Measurements from ENCODE around the gene RPTOR. TPM values are rescaled to one million over a fixed set of nuclear protein-coding genes. Genes with fewer than 3 reads are reported as not detected.

RPTOR gene
- total and polyA plus RNA-seq, 2 donors (not counting 3 experiments of a cell fraction or from before 2014, with no cell fraction given) = 10.7 to 41.8 TPM

DNA sequence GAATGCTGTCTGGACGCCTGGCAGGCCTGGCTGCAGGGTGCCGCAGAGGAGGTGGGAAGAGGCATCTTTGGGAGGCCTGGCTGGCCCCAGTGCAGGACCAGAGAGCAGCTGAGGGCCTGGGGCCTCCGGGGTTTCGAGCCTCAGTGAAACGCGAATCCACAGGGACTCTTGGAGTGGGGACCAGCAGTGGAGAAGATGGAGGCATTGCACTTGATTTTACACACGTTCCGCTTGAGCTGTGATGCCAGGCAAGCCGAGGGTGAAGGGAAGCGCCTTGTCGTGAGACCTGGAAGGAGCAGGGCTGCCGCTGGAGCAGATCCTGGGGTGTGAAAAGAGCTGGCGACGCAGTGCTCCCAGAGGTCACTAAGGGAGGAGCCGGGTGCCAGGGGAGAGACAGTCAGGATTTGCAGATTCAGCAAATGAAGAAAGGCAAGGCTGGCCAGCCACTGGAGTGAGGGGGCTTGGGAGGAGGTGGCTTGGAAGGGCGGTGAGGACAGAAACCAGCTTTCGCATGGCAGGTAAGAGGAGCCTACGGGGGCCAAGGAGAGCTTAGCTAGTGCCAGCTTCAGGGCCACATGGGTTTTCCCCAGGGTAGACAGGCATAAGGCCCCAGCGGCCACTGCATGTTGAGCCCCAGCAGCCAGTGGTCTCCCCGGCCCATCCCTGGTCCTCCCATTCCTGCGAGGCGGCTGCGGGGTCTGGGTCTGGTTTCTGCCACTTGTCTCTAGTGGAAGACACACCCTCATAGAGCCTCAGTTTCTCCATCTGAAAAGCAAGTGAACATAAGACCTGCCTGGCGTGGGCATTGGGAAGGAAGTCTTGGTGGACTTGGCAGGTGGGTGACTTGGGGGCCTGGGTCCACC lies 271.8 kb downstream of the RPTOR start:
- CTCF ChIA-PET = interaction anchor here (2.1 kb wide), 1 partner anchor 10 kb away, joined by 8 read pairs; no protein-coding TSS in a partner anchor
- FAIRE-seq = no peak
- no peak overlapping the region for H3K4me3 ChIP-seq (replicated peaks in 1 of 3; ENCODE audit: insufficient read depth in 1 of 3, low read depth in 1 of 3, low read length in 3 of 3)
- intact Hi-C loops (cut with micrococcal nuclease) (no loop called here), dilution Hi-C loops (cut with MboI; ENCODE audit: extremely low pct_ligation_motif_present, low sequenced_read_pairs) (no loop called here)
- no peaks in the 10 kb centered on the region for H3K9me1 ChIP-seq (replicated peaks; ENCODE audit: control insufficient read depth, extremely low read depth, insufficient read depth, low read length)
- DNase-seq (ENCODE audit: low read depth, low spot score) = no peak
- H3K27ac ChIP-seq (ENCODE audit: insufficient read depth, low read depth, low read length) = no peak overlapping the region
- H3K27me3 ChIP-seq (ENCODE audit: control insufficient read depth in 2 of 2, insufficient read depth in 2 of 2, low read length in 2 of 2) = no peaks in the 10 kb centered on the region
- no peaks in the 10 kb centered on the region for H3K9me3 ChIP-seq (replicated peaks; ENCODE audit: control insufficient read depth, insufficient read depth, low read length)
- no peaks in the 10 kb centered on the region for H4K20me1 ChIP-seq (replicated peaks; ENCODE audit: control insufficient read depth, extremely low read depth, insufficient read depth, low read length)
- H2AFZ ChIP-seq (ENCODE audit: low read depth, low read length) = no peak overlapping the region
- no peak overlapping the region for H3K9ac ChIP-seq (replicated peaks; ENCODE audit: extremely low read depth, insufficient read depth, low read length)
- H3K79me2 ChIP-seq (ENCODE audit: control insufficient read depth, insufficient read depth, low read length) = no peaks in the 10 kb centered on the region
- peaks cover 0 to under 1% of the 10 kb centered on the region in 2 experiments for H3K36me3 ChIP-seq (ENCODE audit: control insufficient read depth in 2 of 2, extremely low read depth in 1 of 2, insufficient read depth in 2 of 2, low read length in 2 of 2)
- no peaks in the 10 kb centered on the region for H3K4me1 ChIP-seq (ENCODE audit: control insufficient read depth, extremely low read depth, insufficient read depth, low read length)
- TF ChIP-seq POLR2A (IDR thresholded peaks at IDR 0.05; ENCODE audit: low read depth, low read length) = no peak
- no peak overlapping the region for H3K4me2 ChIP-seq (ENCODE audit: insufficient read depth, low read length)
- POLR2A ChIA-PET = no interaction called here
- BruUV-seq (replicated peaks) = no TSS peak

GRCh38 chr17:80817321-80817845 lies 272.7 kb downstream of the RPTOR start:
- no peaks in the 10 kb centered on the region for H4K20me1 ChIP-seq (replicated peaks; ENCODE audit: control insufficient read depth, extremely low read depth, insufficient read depth, low read length)
- FAIRE-seq (no peak), DNase-seq (ENCODE audit: low read depth, low spot score) (no peak)
- no peaks in the 10 kb centered on the region for H3K9me3 ChIP-seq (replicated peaks; ENCODE audit: control insufficient read depth, insufficient read depth, low read length)
- no peak overlapping the region for H3K27ac ChIP-seq (ENCODE audit: insufficient read depth, low read depth, low read length)
- no peaks in the 10 kb centered on the region for H3K27me3 ChIP-seq (ENCODE audit: control insufficient read depth in 2 of 2, insufficient read depth in 2 of 2, low read length in 2 of 2)
- no peaks in the 10 kb centered on the region for H3K4me1 ChIP-seq (ENCODE audit: control insufficient read depth, extremely low read depth, insufficient read depth, low read length)
- ChIA-PET CTCF (interaction anchor here (2.1 kb wide), 1 partner anchor 9 kb away, joined by 8 read pairs; no protein-coding TSS in a partner anchor), POLR2A (no interaction called here)
- H2AFZ ChIP-seq (ENCODE audit: low read depth, low read length) = no peak overlapping the region
- H3K79me2 ChIP-seq (ENCODE audit: control insufficient read depth, insufficient read depth, low read length) = no peaks in the 10 kb centered on the region
- intact Hi-C loops (cut with micrococcal nuclease) (no loop called here), dilution Hi-C loops (cut with MboI; ENCODE audit: extremely low pct_ligation_motif_present, low sequenced_read_pairs) (no loop called here)
- TF ChIP-seq MAX (IDR thresholded peaks at IDR 0.05; ENCODE audit: insufficient read depth, insufficient read length) = no peak
- no peak for TF ChIP-seq EZH2 (IDR thresholded peaks at IDR 0.05; ENCODE audit: borderline replicate concordance, low read depth, low read length, severe bottlenecking)
- TF ChIP-seq FOS (IDR thresholded peaks at IDR 0.05; ENCODE audit: borderline replicate concordance, insufficient read depth, low read length) = no peak
- no peak for TF ChIP-seq MYC (IDR thresholded peaks at IDR 0.05; ENCODE audit: low read depth, low read length)
- no peak for TF ChIP-seq POLR2A (IDR thresholded peaks at IDR 0.05; ENCODE audit: low read depth, low read length)
- H3K4me2 ChIP-seq (ENCODE audit: insufficient read depth, low read length) = no peak overlapping the region
- no peaks in the 10 kb centered on the region for H3K9me1 ChIP-seq (replicated peaks; ENCODE audit: control insufficient read depth, extremely low read depth, insufficient read depth, low read length)
- no peaks in the 10 kb centered on the region for H3K36me3 ChIP-seq (ENCODE audit: control insufficient read depth in 2 of 2, extremely low read depth in 1 of 2, insufficient read depth in 2 of 2, low read length in 2 of 2)
- H3K9ac ChIP-seq (replicated peaks; ENCODE audit: extremely low read depth, insufficient read depth, low read length) = no peak overlapping the region
- no peak overlapping the region for H3K4me3 ChIP-seq (replicated peaks in 1 of 3; ENCODE audit: insufficient read depth in 1 of 3, low read depth in 1 of 3, low read length in 3 of 3)
- BruUV-seq (replicated peaks) = no TSS peak

Measured in endothelial cell of umbilical vein (primary cell).